ENCODE data around the gene VIM. TPM values are rescaled to one million over a fixed set of nuclear protein-coding genes. Genes with fewer than 3 reads are reported as not detected.
A peak's percentile ranks its signal among the peaks of the same experiment; 100 is the strongest.

VIM gene
- total and polyA plus RNA-seq, 2 experiments from 2014 or later = 131 to 228 TPM

GRCh38 chr10:17231788-17232187, 3.7 kb downstream of the VIM start (continued):
- TF ChIP-seq REST (IDR thresholded peaks at IDR 0.05; ENCODE audit: unreplicated experiment) (no peak), ZNF331 (CRISPR knock-in tag; IDR thresholded peaks at IDR 0.05; ENCODE audit: low read depth) (no peak), CREB1 (CRISPR knock-in tag; IDR thresholded peaks at IDR 0.05; ENCODE audit: low read depth) (no peak), STAT1 (IDR thresholded peaks at IDR 0.05; ENCODE audit: unreplicated experiment) (no peak)

- Histone ChIP-seq H4K20me1 (replicated peaks; ENCODE audit: insufficient read depth) (no peaks in the 10 kb centered on the region), H3F3A (replicated peaks; ENCODE audit: low read depth) (peaks cover 9% of the 10 kb centered on the region; the same call in 1 of the 2 replicates), H3K4me2 (peak overlapping the region; percentile 36; the same call in 1 of the 2 replicates), H3K79me2 (replicated peaks; ENCODE audit: insufficient read depth) (no peaks in the 10 kb centered on the region), H3K27ac (ENCODE audit: low read depth) (no peak overlapping the region), H3K27me3 (ENCODE audit: insufficient read depth) (peaks cover 24% of the 10 kb centered on the region), H3K36me3 (ENCODE audit: insufficient read depth) (peaks cover 29% of the 10 kb centered on the region; the same call in 1 of the 2 replicates), H3K4me3 (no peak overlapping the region), H3K4me1 (ENCODE audit: insufficient read depth) (peaks cover 12% of the 10 kb centered on the region), H3K9me2 (ENCODE audit: insufficient read depth) (no peaks in the 10 kb centered on the region), H2AFZ (no peak overlapping the region)
- no peak for DNase-seq (ENCODE audit: low spot score)
- Mint-ChIP-seq H3K9me3 (peaks cover 2% of the 10 kb centered on the region; the same call in 1 of the 3 replicates), H3K4me3 (no peak overlapping the region), H3K27me3 (ENCODE audit: insufficient read depth, low read depth, poor library complexity) (peaks cover 31% of the 10 kb centered on the region), H3K27ac (no peak overlapping the region), H3K4me1 (peaks cover 6% of the 10 kb centered on the region), H3K36me3 (ENCODE audit: low read depth) (peaks cover 25% of the 10 kb centered on the region)
- ATAC-seq = no peak
- TF ChIP-seq JUNB (IDR thresholded peaks at IDR 0.05; ENCODE audit: unreplicated experiment) = no peak
Observed at GRCh38 chr10:17232276-17232960, 4.4 kb downstream of the VIM start.

- no peak overlapping the region for H3K27ac ChIP-seq (ENCODE audit: low read depth)
- H3K4me3 ChIP-seq = no peak overlapping the region
- H3K27me3 Mint-ChIP-seq (ENCODE audit: insufficient read depth, low read depth, poor library complexity) = peaks cover 21% of the 10 kb centered on the region
- H3K4me3 Mint-ChIP-seq = no peak overlapping the region
- no peaks in the 10 kb centered on the region for H3K79me2 ChIP-seq (replicated peaks; ENCODE audit: insufficient read depth)
- peaks cover 5% of the 10 kb centered on the region; the same call in 1 of the 2 replicates for H3K4me1 ChIP-seq (ENCODE audit: insufficient read depth)
- H3K36me3 ChIP-seq (ENCODE audit: insufficient read depth) = peaks cover 33% of the 10 kb centered on the region; the same call in 1 of the 2 replicates
- H3K27me3 ChIP-seq (ENCODE audit: insufficient read depth) = peaks cover 13% of the 10 kb centered on the region
- H2AFZ ChIP-seq = no peak overlapping the region
- H3K27ac Mint-ChIP-seq = no peak overlapping the region
- H3K9me2 ChIP-seq (ENCODE audit: insufficient read depth) = no peaks in the 10 kb centered on the region
- ATAC-seq (no peak), DNase-seq (ENCODE audit: low spot score) (no peak)
- H4K20me1 ChIP-seq (replicated peaks; ENCODE audit: insufficient read depth) = no peaks in the 10 kb centered on the region
- peaks cover 2% of the 10 kb centered on the region; the same call in 1 of the 2 replicates for H3F3A ChIP-seq (replicated peaks; ENCODE audit: low read depth)
- H3K4me2 ChIP-seq = no peak overlapping the region
- no peaks in the 10 kb centered on the region; the same call in 2 of the 3 replicates for H3K4me1 Mint-ChIP-seq
- H3K9me3 Mint-ChIP-seq = peaks cover 2% of the 10 kb centered on the region; the same call in 1 of the 3 replicates
- peaks cover 25% of the 10 kb centered on the region for H3K36me3 Mint-ChIP-seq (ENCODE audit: low read depth)
- no peak for TF ChIP-seq ZNF331 (CRISPR knock-in tag; IDR thresholded peaks at IDR 0.05; ENCODE audit: low read depth)
- no peak for TF ChIP-seq CTCF (conservative IDR thresholded peaks at IDR 0.05; ENCODE audit: low read depth in 2 of 2)
- TF ChIP-seq NANOG (IDR thresholded peaks at IDR 0.05; ENCODE audit: borderline replicate concordance) = no peak
- no peak for TF ChIP-seq ETS1 (IDR thresholded peaks at IDR 0.05)
- no peak for TF ChIP-seq JUNB (IDR thresholded peaks at IDR 0.05; ENCODE audit: unreplicated experiment)
Observed at GRCh38 chr10:17233286-17233991, 5.4 kb downstream of the VIM start.
